GM12892 (cell line): ENCODE results near the gene CMIP.

Experiments used
- POLR2A ChIP-seq: IDR thresholded peaks from 2 replicates; pipeline ENCODE4 v1.6.1; 2011; ENCODE audit warnings: low read depth, low read length, control low read depth
- POLR2AphosphoS5 ChIP-seq: IDR thresholded peaks from 2 replicates; pipeline ENCODE4 v1.6.1; 2011; ENCODE audit warnings: low read depth, low read length, control low read depth

DNA sequence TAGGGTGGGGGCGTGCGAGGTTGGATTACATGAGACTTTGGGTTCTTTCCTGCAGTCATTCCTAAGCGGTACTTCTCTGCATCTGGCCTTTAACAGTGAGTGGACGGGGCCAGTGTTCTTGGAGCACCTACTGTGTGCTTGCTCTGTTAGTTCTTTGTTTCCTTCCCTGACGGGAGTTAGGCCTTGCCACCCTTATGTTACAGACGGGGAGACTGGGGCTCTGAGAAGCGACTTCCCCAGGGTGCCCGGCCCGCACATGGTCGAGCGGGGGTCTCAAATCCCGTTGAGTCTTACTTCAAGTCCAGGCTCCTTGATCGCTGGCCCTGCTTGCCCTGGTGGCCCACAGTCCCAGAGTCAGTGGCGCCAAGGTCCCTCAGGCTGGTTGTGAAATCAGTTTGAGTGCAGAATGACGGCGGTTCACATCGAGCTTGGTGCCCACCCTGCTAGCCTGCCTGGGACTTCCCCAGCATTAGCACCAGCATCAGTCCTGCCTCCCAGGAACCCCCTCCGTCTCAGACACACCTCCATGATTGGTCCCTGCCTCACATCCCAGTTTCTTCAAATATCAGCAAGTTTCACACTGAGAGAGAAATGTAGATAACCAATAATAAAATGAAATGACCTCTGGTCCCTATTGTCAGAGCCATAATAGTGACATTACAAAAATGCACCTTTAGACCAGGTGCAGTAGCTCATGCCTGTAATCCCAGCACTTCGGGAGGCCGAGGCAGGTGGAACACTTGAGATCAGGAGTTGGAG, 128.0 kb downstream of the CMIP start:
- TF ChIP-seq POLR2A (no peak), POLR2AphosphoS5 (no peak)
